BJ (cell line): ENCODE data around the gene PLXND1. TPM values are rescaled to one million over a fixed set of nuclear protein-coding genes. Genes with fewer than 3 reads are reported as not detected.

ENCODE experiments used
- CTCF ChIA-PET: fragments of 350-600 bp; formaldehyde crosslinking; extraction: SDS; loops from one replicate; lab custom pipeline; 2021; ENCODE audit warnings: antibody characterized with exemption, inconsistent platforms; lab: Yijun Ruan, JAX
- POLR2A ChIA-PET: fragments of 300-600 bp; sonication (Branson Sonifier 250); formaldehyde crosslinking; extraction: SDS; loops from one replicate; lab custom pipeline; 2021; ENCODE audit warnings: antibody characterized with exemption; lab: Charles Lee
- DNase-seq: peaks from one replicate; pipeline ENCODE4 v3.0.0-alpha.2; 2011; ENCODE audit warnings: low read depth
- H3K27me3 ChIP-seq: 2 replicates; pipeline ENCODE4 v1.6.0; 2011; ENCODE audit warnings: low read length; ENCODE audit not compliant: control insufficient read depth, insufficient read depth
- H3K36me3 ChIP-seq: 2 replicates; pipeline ENCODE4 v1.5.1; 2011; ENCODE audit warnings: low read length; ENCODE audit not compliant: control insufficient read depth, insufficient read depth
- H3K4me3 ChIP-seq: 2 replicates; pipeline ENCODE4 v1.5.1; 2011; ENCODE audit warnings: low read depth, mild to moderate bottlenecking, control low read depth, low read length
- CTCF ChIP-seq: IDR thresholded peaks from 2 replicates; pipeline ENCODE4 v1.5.1; 2011; ENCODE audit warnings: low read depth, mild to moderate bottlenecking, control low read depth, inconsistent platforms, low read length, moderate library complexity; ENCODE audit not compliant: insufficient read depth
- polyA plus RNA-seq: library from polyadenylated mRNA; depleted of rRNA; stranded (reverse); fragments of >200 nt; gene quantifications from 2 replicates; pipeline ENCODE4 v1.2.3, GENCODE V29; 2011

Gene PLXND1
- polyA plus RNA-seq, 1 experiment = 128 TPM

- ChIA-PET POLR2A (no interaction called here), CTCF (no interaction called here)
- no peak for TF ChIP-seq CTCF
- no peaks in the 10 kb centered on the region for H3K27me3 ChIP-seq
- H3K4me3 ChIP-seq = no peak overlapping the region
- DNase-seq = no peak
- H3K36me3 ChIP-seq = no peaks in the 10 kb centered on the region
Observed at GRCh38 chr3:129543999-129544398, 62.5 kb downstream of the PLXND1 start.

- no peak for DNase-seq
- H3K27me3 ChIP-seq = no peaks in the 10 kb centered on the region
- no peaks in the 10 kb centered on the region for H3K36me3 ChIP-seq
- no peak within 1 kb of the TSS for H3K4me3 ChIP-seq
- no peak for TF ChIP-seq CTCF
- ChIA-PET CTCF (no interaction called here), POLR2A (no interaction called here)
Observed at GRCh38 chr3:129543156-129543790, 63.2 kb downstream of the PLXND1 start, which contains the start of gene H1-8. Gene H1-8, plus strand, starts transcription at chr3:129543175. Its CDS starts 44 bp downstream, at chr3:129543219.

- H3K4me3 ChIP-seq = no peak overlapping the region
- ChIA-PET POLR2A (no interaction called here), CTCF (no interaction called here)
- DNase-seq = no peak
- no peaks in the 10 kb centered on the region for H3K36me3 ChIP-seq
- no peaks in the 10 kb centered on the region for H3K27me3 ChIP-seq
- TF ChIP-seq CTCF = no peak
Observed at GRCh38 chr3:129542747-129543146, 63.7 kb downstream of the PLXND1 start.

GRCh38 chr3:129540776-129541516 is 65.5 kb downstream of the PLXND1 start:
- no peak for TF ChIP-seq CTCF
- no peaks in the 10 kb centered on the region for H3K36me3 ChIP-seq
- no peak overlapping the region for H3K4me3 ChIP-seq
- no peak for DNase-seq
- ChIA-PET CTCF (no interaction called here), POLR2A (no interaction called here)
- peaks cover 3% of the 10 kb centered on the region for H3K27me3 ChIP-seq

GRCh38 chr3:129539206-129539605 is 67.3 kb downstream of the PLXND1 start:
- Histone ChIP-seq H3K4me3 (no peak overlapping the region), H3K27me3 (peaks cover 3% of the 10 kb centered on the region), H3K36me3 (no peaks in the 10 kb centered on the region)
- no peak for DNase-seq
- CTCF ChIA-PET = interaction anchor here (1.5 kb wide), 1 partner anchor 11 kb away, joined by 4 read pairs; no protein-coding TSS in a partner anchor
- POLR2A ChIA-PET = no interaction called here
- no peak for TF ChIP-seq CTCF
